HG03064 (cell line): ENCODE results near the gene SLC30A3.

Source experiments
- ATAC-seq: cut with Tn5 transposase; IDR thresholded peaks from one replicate; pipeline ENCODE4 v1.9.1; 2021; ENCODE audit warnings: low read depth; ENCODE audit not compliant: unreplicated experiment

Gene SLC30A3

GRCh38 chr2:27208486-27209050, 54.3 kb downstream of the SLC30A3 start:
- ATAC-seq: no peak

GRCh38 chr2:27206346-27206745, 56.5 kb downstream of the SLC30A3 start:
- ATAC-seq: no peak

- ATAC-seq: no peak
Measured at GRCh38 chr2:27205206-27205605, 57.6 kb downstream of the SLC30A3 start.

GRCh38 chr2:27204566-27204965, 58.3 kb downstream of the SLC30A3 start:
- ATAC-seq: no peak

- no peak for ATAC-seq
Measured at GRCh38 chr2:27203741-27204140, 59.1 kb downstream of the SLC30A3 start.
